ENCODE data around the gene TXNRD1.
"Not testable (repeated sequence)": the region's sequence is repeated elsewhere in the genome, so short reads cannot be mapped to it uniquely, and the experiment has no call there.

The TXNRD1 gene

DNA sequence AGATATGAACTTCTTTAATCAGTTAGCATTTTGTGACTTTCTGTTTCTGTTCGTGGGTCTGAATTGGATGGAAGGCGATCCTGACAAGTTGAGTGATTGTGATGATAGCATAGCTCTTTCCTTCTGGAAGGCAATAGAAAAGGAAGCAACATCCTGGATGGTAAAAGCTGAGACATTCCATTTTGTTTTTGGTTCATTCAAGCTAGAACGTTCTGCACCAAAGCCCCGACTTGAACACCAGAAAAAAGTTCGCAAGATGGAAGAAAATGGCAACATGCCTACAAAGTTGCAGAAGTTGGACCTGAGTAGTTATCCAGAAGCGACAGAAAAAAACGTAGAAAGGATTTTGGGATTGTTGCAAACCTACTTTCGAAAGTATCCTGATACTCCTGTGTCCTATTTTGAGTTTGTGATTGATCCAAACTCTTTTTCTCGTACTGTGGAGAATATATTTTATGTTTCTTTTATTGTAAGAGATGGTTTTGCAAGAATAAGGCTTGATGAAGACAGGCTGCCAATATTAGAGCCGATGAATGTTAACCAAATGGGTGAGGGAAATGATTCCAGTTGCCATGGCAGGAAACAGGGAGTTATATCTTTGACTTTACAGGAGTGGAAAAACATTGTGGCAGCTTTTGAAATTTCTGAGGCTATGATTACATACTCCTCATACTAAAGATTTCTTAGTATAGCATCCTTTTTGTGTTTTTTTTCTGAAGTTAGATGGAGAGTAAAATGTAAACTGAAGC is 88.9 kb downstream of the TXNRD1 start:
- DNase-seq (ENCODE audit: low read depth in 2 of 2) = no peak

DNA sequence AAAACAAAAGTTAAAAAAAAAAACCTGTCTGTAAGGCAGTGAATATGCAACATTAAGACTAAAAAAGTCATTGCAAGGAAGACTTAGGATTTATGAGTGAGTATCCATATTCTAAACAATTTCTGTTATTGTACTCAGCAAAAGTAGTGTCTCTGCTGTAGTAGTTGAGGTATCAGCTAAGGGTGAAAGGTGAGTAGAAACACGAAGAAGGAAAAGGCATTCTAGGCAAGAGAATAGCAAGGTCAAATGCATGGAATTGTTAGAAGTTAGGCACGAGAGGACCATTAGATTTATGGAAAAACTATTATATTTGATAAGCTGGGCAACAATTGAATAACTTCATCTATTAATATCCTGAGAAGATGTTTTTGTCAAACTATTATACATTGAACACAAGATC is 89.8 kb downstream of the TXNRD1 start:
- no peak for DNase-seq (ENCODE audit: low read depth in 2 of 2)

DNA sequence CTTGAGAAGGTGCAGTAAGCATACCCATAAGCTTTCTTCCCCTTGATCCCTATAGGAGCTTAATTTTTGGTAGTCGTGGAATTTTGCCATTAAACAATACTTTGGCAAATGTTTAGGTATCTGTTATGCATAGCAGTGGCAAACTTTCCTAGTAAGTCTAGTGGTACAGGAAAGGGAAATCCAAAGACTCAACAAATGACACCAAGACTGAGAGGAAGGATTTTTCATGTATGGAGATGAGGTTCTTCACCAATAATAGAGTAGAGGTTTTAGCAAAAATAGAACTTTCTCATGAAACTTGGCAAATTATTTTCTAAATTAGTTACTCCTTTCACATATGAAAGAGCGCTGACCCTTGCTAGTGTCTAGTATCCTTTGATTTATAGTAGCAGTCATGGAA is 90.8 kb downstream of the TXNRD1 start:
- DNase-seq (ENCODE audit: low read depth in 2 of 2) = no peak

- no peak for DNase-seq (ENCODE audit: low read depth in 2 of 2)
These were observed 91.5 kb downstream of the TXNRD1 start for GRCh38 chr12:104306943-104307654.

DNA sequence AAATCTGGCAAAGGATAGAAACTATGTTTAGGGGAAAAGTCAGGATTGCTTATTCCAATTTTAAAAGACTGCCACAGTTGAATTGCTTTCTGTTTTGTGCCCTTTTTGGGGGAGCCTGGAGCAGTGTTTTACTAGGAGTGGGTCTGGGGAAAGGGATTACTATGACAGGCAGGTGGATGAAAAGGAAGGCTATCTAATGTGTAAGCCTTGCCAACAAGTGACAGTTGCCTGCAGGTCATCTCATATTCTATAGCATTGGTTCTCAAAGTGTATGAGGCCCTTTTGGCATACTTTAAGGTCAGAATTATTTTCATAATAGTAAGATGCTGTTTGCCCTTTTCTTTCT is 92.0 kb downstream of the TXNRD1 start:
- no peak for DNase-seq (ENCODE audit: low read depth in 2 of 2)

- DNase-seq (ENCODE audit: low read depth in 2 of 2) = no peak
These were observed 93.9 kb downstream of the TXNRD1 start for GRCh38 chr12:104309446-104309993.

GRCh38 chr12:104310751-104311633 is 95.4 kb downstream of the TXNRD1 start:
- DNase-seq (ENCODE audit: low read depth in 2 of 2) = no peak

DNA sequence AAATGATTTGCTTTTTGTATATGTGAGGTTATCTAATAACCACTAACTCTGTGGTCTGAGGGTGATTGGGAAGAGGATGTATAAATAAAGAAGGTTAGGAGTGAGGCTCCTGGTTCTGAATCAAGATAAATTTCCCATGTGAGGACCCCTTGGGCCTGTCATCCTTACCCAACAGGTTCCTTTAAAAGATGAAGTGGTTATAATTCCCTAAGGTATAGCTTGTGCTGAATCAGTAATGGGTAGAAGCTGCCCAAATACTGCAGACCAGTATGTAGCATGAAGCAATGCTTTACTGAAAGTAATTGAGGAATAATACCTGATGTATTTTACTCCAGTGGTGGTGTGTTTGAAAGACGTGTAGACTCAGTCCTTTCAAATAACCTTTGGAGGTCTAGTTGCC is 96.6 kb downstream of the TXNRD1 start:
- DNase-seq (ENCODE audit: low read depth in 2 of 2) = no peak

- DNase-seq (ENCODE audit: low read depth in 2 of 2) = no peak
These were observed 97.1 kb downstream of the TXNRD1 start for GRCh38 chr12:104312654-104313053.

- no peak for DNase-seq (ENCODE audit: low read depth in 2 of 2)
These were observed 98.1 kb downstream of the TXNRD1 start for GRCh38 chr12:104313568-104314241.

DNA sequence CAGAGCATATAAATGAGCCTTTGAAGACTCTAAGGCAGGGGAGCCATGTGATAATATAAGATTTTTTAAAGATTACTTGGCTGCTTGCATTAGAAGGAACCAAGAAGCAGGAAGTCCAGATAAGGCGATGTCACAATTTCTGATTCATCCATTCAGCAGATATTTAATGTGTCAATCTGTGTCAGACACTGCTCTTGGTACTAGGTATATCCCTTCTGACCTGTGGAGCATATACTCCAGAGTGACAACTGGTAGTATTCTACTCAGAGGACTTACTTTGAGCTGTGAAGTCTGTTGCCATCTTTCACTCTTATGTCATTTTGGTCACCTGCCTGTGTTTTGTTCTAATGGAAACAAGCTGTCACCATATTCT is 98.6 kb downstream of the TXNRD1 start:
- no peak for DNase-seq (ENCODE audit: low read depth in 2 of 2)

DNA sequence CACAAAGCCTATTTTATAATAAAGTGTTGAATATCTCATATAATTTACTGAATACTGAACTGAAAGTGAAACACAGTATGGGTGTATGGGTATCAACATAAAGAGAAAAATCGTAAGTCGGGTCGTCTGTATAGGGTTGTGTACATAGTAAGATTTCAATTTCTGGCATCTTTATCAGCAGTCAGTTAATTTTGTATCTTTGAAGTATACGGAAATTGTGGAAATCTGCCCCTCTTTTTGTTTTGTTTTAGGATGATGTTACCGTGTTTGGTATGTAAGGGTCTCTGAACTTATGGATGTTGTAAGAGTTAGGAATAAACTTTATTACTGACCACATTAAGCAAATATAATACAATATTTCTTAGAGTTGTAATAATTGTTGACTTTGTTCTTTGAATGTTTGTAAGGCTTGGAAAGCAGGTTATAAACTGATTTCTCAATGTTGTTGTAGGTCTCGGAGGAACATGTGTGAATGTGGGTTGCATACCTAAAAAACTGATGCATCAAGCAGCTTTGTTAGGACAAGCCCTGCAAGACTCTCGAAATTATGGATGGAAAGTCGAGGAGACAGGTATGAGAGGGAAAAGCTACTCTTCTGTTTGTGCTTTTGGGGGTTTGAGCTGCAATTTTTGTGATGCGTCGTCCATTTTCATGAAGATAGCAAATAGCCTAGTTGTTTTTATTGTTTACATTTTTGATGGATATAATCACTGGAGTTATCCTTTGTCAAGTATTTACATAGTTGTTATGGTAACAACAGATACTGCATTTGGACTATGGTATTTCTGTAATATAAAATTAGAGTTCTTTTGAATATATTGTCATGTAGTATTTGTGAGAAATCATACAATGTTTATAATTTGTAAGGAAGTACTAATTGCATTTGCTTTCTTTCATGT is 100.0 kb downstream of the TXNRD1 start:
- no peak for DNase-seq (ENCODE audit: low read depth in 2 of 2)

- DNase-seq (ENCODE audit: low read depth in 2 of 2) = no peak
These were observed 101.4 kb downstream of the TXNRD1 start for GRCh38 chr12:104316936-104317335.

- no peak for DNase-seq (ENCODE audit: low read depth in 2 of 2)
These were observed 102.1 kb downstream of the TXNRD1 start for GRCh38 chr12:104317538-104318210.

DNA sequence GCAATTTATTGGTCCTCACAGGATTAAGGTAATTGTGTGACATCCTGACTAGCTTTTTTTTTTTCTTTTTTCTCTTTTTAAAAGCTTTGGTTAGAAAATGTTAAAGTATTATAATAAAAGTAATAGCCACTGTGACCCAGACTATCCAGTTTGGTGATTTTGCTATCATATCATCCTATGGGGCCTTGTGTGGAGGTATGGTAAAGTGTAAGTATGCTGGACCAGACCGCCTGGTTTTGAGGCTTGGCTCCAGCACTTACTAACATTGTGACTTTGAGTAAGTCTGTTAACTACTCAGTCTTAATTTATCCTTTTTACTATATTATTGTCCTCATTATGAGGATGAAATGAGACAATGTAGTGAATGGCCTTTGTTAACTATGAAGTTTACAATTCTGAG is 103.4 kb downstream of the TXNRD1 start:
- DNase-seq (ENCODE audit: low read depth in 2 of 2) = no peak

- no peak for DNase-seq (ENCODE audit: low read depth in 2 of 2)
These were observed 104.5 kb downstream of the TXNRD1 start for GRCh38 chr12:104319918-104320626.

DNA sequence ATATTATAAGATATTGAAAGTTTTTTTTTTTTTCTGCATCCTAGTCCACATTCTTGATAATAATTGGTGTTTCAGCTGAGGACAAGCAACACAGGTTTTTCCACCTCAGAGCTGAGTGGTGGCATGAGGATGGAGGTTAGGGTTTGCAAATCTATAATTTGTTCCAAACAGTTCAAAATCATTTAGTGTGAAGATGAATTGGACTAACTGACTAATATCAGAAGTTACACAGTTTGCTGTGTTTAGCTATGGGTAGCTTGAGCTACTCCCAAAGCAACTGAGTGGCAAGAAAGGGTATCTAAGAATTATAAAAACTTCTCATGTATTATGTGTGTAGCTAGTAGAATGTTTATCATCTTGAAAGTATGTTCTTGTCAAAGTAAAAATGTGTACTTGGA is 105.0 kb downstream of the TXNRD1 start:
- DNase-seq (ENCODE audit: low read depth in 2 of 2) = no peak

DNA sequence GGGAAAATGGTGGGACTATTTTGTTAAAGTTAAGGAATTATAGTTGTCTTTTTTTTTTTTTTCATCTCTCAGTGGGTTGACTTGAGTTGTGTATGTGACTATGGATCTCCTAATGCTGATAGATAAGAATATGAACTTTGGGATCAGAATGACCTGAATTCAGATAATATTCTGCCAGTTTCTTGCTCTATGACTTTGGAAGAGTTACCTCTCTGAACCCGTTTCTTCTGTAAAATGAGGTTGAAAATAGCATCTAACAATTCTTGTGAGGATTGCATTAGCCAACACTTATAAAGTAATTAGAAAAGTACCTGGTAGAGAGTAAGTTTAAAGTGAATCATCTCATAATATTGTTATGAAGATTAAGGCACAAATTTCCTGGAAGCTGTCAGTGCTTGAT is 106.4 kb downstream of the TXNRD1 start:
- no peak for DNase-seq (ENCODE audit: low read depth in 2 of 2)

GRCh38 chr12:104322533-104322932 is 107.0 kb downstream of the TXNRD1 start:
- not testable (repeated sequence) for DNase-seq (ENCODE audit: low read depth in 2 of 2)

Data from activated CD4-positive, alpha-beta T cell treated with anti-CD3 and anti-CD28 coated beads for 24 hours (primary cell).